ENCODE measurements around the gene NUP155.
A peak's percentile ranks its signal among the peaks of the same experiment; 100 is the strongest.
"Not testable (repeated sequence)": the region's sequence is repeated elsewhere in the genome, so short reads cannot be mapped to it uniquely, and the experiment has no call there.

Gene NUP155

GRCh38 chr5:37283214-37283820 lies 87.6 kb downstream of the NUP155 start:
- DNase-seq = no peak

GRCh38 chr5:37275511-37275910 lies 95.4 kb downstream of the NUP155 start:
- DNase-seq = no peak

GRCh38 chr5:37272511-37272910 lies 98.4 kb downstream of the NUP155 start:
- DNase-seq = no peak

GRCh38 chr5:37268100-37268499 lies 102.8 kb downstream of the NUP155 start:
- DNase-seq = not testable (repeated sequence)

- DNase-seq = no peak
Measured at GRCh38 chr5:37255774-37256358, 115.0 kb downstream of the NUP155 start.

- DNase-seq = no peak
Measured at GRCh38 chr5:37254581-37254980, 116.3 kb downstream of the NUP155 start.

- no peak for DNase-seq
Measured at GRCh38 chr5:37251665-37252064, 119.2 kb downstream of the NUP155 start.

GRCh38 chr5:37249815-37250164 lies 121.1 kb downstream of the NUP155 start:
- DNase-seq = peak in 10 of 56 donors; percentile 16 to 47 (median 25)

GRCh38 chr5:37248970-37249814 lies 121.7 kb downstream of the NUP155 start, which contains the start of gene CPLANE1:
Gene CPLANE1, minus strand, starts transcription at chr5:37249376. Its CDS starts 1,678 bp downstream, at chr5:37247698.
- peak in 55 of 56 donors; percentile 12 to 83 (median 72) for DNase-seq

GRCh38 chr5:37248421-37248969 lies 122.4 kb downstream of the NUP155 start:
- DNase-seq = peak in 2 of 56 donors; percentile 3 to 8

- no peak for DNase-seq
Measured at GRCh38 chr5:37247496-37247895, 123.4 kb downstream of the NUP155 start.

- no peak for DNase-seq
Measured at GRCh38 chr5:37247036-37247435, 123.9 kb downstream of the NUP155 start.
